C4-2B (cell line): ENCODE data around the gene ZNF560.

ENCODE experiments used
- H3K27ac ChIP-seq: fragments of 450-650 bp; 2 replicates; pipeline ENCODE4 v1.5.1; 2017
- ZFX ChIP-seq: fragments of 450-650 bp; IDR thresholded peaks from 2 replicates; pipeline ENCODE4 v1.6.1; 2017
- TF ChIP-seq, protein P1 (sequence below): fragments of 450-650 bp; conservative IDR thresholded peaks from 2 replicates; pipeline ENCODE4 v1.5.1; 2017; ENCODE audit warnings: mild to moderate bottlenecking

ZNF560 gene

GRCh38 chr19:9528757-9529336 lies 30.4 kb upstream of the ZNF560 start:
- no peak for TF ChIP-seq ZFX
- TF ChIP-seq, protein P1, sequence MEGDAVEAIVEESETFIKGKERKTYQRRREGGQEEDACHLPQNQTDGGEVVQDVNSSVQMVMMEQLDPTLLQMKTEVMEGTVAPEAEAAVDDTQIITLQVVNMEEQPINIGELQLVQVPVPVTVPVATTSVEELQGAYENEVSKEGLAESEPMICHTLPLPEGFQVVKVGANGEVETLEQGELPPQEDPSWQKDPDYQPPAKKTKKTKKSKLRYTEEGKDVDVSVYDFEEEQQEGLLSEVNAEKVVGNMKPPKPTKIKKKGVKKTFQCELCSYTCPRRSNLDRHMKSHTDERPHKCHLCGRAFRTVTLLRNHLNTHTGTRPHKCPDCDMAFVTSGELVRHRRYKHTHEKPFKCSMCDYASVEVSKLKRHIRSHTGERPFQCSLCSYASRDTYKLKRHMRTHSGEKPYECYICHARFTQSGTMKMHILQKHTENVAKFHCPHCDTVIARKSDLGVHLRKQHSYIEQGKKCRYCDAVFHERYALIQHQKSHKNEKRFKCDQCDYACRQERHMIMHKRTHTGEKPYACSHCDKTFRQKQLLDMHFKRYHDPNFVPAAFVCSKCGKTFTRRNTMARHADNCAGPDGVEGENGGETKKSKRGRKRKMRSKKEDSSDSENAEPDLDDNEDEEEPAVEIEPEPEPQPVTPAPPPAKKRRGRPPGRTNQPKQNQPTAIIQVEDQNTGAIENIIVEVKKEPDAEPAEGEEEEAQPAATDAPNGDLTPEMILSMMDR, result no peak

GRCh38 chr19:9523885-9524474 lies 25.6 kb upstream of the ZNF560 start:
- no peak overlapping the region for H3K27ac ChIP-seq
- TF ChIP-seq, protein P1, result no peak
- TF ChIP-seq ZFX, result no peak

More at GRCh38 chr19:9528757-9529336, 30.4 kb upstream of the ZNF560 start:
- H3K27ac ChIP-seq, result no peak overlapping the region

- H3K27ac ChIP-seq, result no peak overlapping the region
- TF ChIP-seq, protein P1, result no peak
- no peak for TF ChIP-seq ZFX
Observed at GRCh38 chr19:9507285-9507684, 8.9 kb upstream of the ZNF560 start.

DNA sequence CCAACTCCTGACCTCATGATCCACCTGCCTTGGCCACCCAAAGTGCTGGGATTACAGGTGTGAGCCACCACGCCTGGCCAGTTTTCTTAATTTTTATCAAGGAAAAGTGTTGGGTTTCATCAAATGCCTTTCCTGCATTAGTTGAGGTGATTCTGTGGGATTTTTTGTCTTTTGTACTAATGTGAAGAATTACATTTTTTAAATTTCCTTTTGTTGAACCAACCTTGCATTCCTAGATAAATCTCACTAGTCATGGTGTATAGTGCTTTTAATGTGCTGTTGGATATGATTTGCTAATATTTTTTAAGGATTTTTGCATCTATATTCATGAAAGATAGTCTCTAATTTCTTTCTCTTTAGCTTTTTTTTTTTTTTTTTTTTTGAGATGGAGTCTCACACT lies 2.4 kb upstream of the ZNF560 start:
- no peak for TF ChIP-seq ZFX
- TF ChIP-seq, protein P1, result no peak
- no peak overlapping the region for H3K27ac ChIP-seq

GRCh38 chr19:9494096-9494495 lies 4.3 kb downstream of the ZNF560 start:
- no peak for TF ChIP-seq ZFX
- TF ChIP-seq, protein P1, result no peak
- H3K27ac ChIP-seq, result no peak overlapping the region

- TF ChIP-seq, protein P1, result no peak
- no peak for TF ChIP-seq ZFX
Observed at GRCh38 chr19:9487016-9487415, 11.4 kb downstream of the ZNF560 start.

DNA sequence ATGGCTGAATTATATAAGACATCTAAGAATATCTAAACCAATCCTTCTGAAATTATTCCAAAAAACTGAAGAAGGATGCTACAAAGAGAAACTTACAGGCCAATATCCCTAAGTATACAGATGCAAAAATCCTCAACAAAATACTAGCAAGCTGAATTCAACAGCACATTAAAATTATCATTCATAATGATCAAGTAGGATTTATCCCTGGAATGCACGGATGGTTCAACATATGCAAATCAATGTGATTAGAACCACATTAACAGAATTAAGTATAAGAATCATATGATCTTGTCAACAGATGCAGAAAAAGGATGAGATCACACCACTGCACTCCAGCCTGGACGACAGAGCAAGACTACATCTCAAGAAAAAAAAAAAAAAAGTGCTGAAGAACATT lies 13.3 kb downstream of the ZNF560 start:
- H3K27ac ChIP-seq, result no peak overlapping the region
- TF ChIP-seq ZFX, result no peak
- TF ChIP-seq, protein P1, result no peak

More at GRCh38 chr19:9487016-9487415, 11.4 kb downstream of the ZNF560 start:
- no peak overlapping the region for H3K27ac ChIP-seq
